ENCODE data around the gene FUT9. TPM values are rescaled to one million over a fixed set of nuclear protein-coding genes. Genes with fewer than 3 reads are reported as not detected.

Gene FUT9
- total and polyA plus RNA-seq, 2 experiments from 2014 or later = 2.1 to 6.8 TPM

DNA sequence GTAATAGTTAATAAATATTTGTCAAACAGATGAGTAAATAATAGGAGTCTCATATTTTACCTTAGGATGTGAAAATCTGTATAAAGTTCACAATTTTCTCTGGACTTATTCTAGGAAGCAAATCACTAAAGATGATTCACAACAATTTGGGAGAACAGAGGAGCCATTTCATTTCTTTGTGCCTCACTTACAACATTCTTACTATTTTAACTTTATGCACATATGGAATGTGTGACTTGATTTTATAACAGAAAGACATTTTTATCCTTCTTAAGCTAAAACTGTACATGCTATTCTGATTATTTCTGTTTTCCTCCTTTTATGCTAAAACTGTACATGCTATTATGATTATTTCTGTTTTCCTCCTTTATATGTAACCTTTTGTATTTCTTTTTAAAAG, 83.3 kb downstream of the FUT9 start:
- no peaks in the 10 kb centered on the region for H4K20me1 ChIP-seq (replicated peaks; ENCODE audit: insufficient read depth)
- no peak overlapping the region for H3K27ac ChIP-seq (ENCODE audit: low read depth)
- no peak overlapping the region for H3K4me2 ChIP-seq
- H3F3A ChIP-seq (replicated peaks; ENCODE audit: low read depth) = no peaks in the 10 kb centered on the region
- no peaks in the 10 kb centered on the region for H3K9me2 ChIP-seq (ENCODE audit: insufficient read depth)
- no peaks in the 10 kb centered on the region for H3K36me3 ChIP-seq (ENCODE audit: insufficient read depth)
- Mint-ChIP-seq H3K36me3 (ENCODE audit: low read depth) (no peaks in the 10 kb centered on the region), H3K27me3 (ENCODE audit: insufficient read depth, low read depth, poor library complexity) (peaks cover 1% of the 10 kb centered on the region), H3K27ac (no peak overlapping the region), H3K9me3 (no peaks in the 10 kb centered on the region), H3K4me1 (peaks cover 3% of the 10 kb centered on the region; the same call in 2 of the 3 replicates), H3K4me3 (no peak overlapping the region)
- no peak overlapping the region for H3K4me3 ChIP-seq
- DNase-seq (ENCODE audit: low spot score) (no peak), ATAC-seq (no peak)
- H3K79me2 ChIP-seq (replicated peaks; ENCODE audit: insufficient read depth) = no peaks in the 10 kb centered on the region
- no peaks in the 10 kb centered on the region for H3K27me3 ChIP-seq (ENCODE audit: insufficient read depth)
- no peak overlapping the region for H2AFZ ChIP-seq
- no peaks in the 10 kb centered on the region for H3K4me1 ChIP-seq (ENCODE audit: insufficient read depth)
- TF ChIP-seq, protein P1, sequence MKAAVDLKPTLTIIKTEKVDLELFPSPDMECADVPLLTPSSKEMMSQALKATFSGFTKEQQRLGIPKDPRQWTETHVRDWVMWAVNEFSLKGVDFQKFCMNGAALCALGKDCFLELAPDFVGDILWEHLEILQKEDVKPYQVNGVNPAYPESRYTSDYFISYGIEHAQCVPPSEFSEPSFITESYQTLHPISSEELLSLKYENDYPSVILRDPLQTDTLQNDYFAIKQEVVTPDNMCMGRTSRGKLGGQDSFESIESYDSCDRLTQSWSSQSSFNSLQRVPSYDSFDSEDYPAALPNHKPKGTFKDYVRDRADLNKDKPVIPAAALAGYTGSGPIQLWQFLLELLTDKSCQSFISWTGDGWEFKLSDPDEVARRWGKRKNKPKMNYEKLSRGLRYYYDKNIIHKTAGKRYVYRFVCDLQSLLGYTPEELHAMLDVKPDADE (IDR thresholded peaks at IDR 0.05) = no peak
- TF ChIP-seq ZNF114 (CRISPR knock-in tag; IDR thresholded peaks at IDR 0.05) (no peak), EZH2phosphoT487 (IDR thresholded peaks at IDR 0.05; ENCODE audit: unreplicated experiment) (no peak), ZNF331 (CRISPR knock-in tag; IDR thresholded peaks at IDR 0.05; ENCODE audit: low read depth) (no peak), EZH2 (IDR thresholded peaks at IDR 0.05; ENCODE audit: low read depth, unreplicated experiment) (no peak), JUNB (IDR thresholded peaks at IDR 0.05; ENCODE audit: unreplicated experiment) (no peak)
- TF ChIP-seq, protein P2, sequence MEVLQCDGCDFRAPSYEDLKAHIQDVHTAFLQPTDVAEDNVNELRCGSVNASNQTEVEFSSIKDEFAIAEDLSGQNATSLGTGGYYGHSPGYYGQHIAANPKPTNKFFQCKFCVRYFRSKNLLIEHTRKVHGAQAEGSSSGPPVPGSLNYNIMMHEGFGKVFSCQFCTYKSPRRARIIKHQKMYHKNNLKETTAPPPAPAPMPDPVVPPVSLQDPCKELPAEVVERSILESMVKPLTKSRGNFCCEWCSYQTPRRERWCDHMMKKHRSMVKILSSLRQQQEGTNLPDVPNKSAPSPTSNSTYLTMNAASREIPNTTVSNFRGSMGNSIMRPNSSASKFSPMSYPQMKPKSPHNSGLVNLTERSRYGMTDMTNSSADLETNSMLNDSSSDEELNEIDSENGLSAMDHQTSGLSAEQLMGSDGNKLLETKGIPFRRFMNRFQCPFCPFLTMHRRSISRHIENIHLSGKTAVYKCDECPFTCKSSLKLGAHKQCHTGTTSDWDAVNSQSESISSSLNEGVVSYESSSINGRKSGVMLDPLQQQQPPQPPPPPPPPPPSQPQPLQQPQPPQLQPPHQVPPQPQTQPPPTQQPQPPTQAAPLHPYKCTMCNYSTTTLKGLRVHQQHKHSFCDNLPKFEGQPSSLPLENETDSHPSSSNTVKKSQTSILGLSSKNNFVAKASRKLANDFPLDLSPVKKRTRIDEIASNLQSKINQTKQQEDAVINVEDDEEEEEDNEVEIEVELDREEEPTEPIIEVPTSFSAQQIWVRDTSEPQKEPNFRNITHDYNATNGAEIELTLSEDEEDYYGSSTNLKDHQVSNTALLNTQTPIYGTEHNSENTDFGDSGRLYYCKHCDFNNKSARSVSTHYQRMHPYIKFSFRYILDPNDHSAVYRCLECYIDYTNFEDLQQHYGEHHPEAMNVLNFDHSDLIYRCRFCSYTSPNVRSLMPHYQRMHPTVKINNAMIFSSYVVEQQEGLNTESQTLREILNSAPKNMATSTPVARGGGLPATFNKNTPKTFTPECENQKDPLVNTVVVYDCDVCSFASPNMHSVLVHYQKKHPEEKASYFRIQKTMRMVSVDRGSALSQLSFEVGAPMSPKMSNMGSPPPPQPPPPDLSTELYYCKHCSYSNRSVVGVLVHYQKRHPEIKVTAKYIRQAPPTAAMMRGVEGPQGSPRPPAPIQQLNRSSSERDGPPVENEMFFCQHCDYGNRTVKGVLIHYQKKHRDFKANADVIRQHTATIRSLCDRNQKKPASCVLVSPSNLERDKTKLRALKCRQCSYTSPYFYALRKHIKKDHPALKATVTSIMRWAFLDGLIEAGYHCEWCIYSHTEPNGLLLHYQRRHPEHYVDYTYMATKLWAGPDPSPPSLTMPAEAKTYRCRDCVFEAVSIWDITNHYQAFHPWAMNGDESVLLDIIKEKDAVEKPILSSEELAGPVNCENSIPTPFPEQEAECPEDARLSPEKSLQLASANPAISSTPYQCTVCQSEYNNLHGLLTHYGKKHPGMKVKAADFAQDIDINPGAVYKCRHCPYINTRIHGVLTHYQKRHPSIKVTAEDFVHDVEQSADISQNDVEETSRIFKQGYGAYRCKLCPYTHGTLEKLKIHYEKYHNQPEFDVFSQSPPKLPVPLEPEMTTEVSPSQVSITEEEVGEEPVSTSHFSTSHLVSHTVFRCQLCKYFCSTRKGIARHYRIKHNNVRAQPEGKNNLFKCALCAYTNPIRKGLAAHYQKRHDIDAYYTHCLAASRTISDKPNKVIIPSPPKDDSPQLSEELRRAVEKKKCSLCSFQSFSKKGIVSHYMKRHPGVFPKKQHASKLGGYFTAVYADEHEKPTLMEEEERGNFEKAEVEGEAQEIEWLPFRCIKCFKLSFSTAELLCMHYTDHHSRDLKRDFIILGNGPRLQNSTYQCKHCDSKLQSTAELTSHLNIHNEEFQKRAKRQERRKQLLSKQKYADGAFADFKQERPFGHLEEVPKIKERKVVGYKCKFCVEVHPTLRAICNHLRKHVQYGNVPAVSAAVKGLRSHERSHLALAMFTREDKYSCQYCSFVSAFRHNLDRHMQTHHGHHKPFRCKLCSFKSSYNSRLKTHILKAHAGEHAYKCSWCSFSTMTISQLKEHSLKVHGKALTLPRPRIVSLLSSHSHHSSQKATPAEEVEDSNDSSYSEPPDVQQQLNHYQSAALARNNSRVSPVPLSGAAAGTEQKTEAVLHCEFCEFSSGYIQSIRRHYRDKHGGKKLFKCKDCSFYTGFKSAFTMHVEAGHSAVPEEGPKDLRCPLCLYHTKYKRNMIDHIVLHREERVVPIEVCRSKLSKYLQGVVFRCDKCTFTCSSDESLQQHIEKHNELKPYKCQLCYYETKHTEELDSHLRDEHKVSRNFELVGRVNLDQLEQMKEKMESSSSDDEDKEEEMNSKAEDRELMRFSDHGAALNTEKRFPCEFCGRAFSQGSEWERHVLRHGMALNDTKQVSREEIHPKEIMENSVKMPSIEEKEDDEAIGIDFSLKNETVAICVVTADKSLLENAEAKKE (CRISPR knock-in tag; IDR thresholded peaks at IDR 0.05) = no peak

Data from GM23338 (cell line).